ENCODE measurements around the gene MEDAG.

Gene MEDAG

GRCh38 chr13:30943881-30944280 lies 37.8 kb downstream of the MEDAG start:
- TF ChIP-seq CTCF (IDR thresholded peaks at IDR 0.05; ENCODE audit: control insufficient read depth, extremely low read depth, insufficient read depth) = no peak
- no peak for DNase-seq (ENCODE audit: low read depth)
- H3K4me3 ChIP-seq (ENCODE audit: low read depth, low read length) = no peak overlapping the region

- TF ChIP-seq CTCF (IDR thresholded peaks at IDR 0.05; ENCODE audit: control insufficient read depth, extremely low read depth, insufficient read depth) = no peak
- H3K4me3 ChIP-seq (ENCODE audit: low read depth, low read length) = no peak overlapping the region
- DNase-seq (ENCODE audit: low read depth) = no peak
Measured at GRCh38 chr13:30957258-30957943, 51.3 kb downstream of the MEDAG start.

- DNase-seq (ENCODE audit: low read depth) = no peak
- TF ChIP-seq CTCF (IDR thresholded peaks at IDR 0.05; ENCODE audit: control insufficient read depth, extremely low read depth, insufficient read depth) = no peak
- no peak overlapping the region for H3K4me3 ChIP-seq (ENCODE audit: low read depth, low read length)
Measured at GRCh38 chr13:30959678-30960077, 53.6 kb downstream of the MEDAG start.

GRCh38 chr13:30963791-30964190 lies 57.7 kb downstream of the MEDAG start:
- no peak for TF ChIP-seq CTCF (IDR thresholded peaks at IDR 0.05; ENCODE audit: control insufficient read depth, extremely low read depth, insufficient read depth)
- DNase-seq (ENCODE audit: low read depth) = no peak
- H3K4me3 ChIP-seq (ENCODE audit: low read depth, low read length) = no peak overlapping the region

GRCh38 chr13:30965380-30965779 lies 59.3 kb downstream of the MEDAG start:
- no peak for TF ChIP-seq CTCF (IDR thresholded peaks at IDR 0.05; ENCODE audit: control insufficient read depth, extremely low read depth, insufficient read depth)

GRCh38 chr13:30966101-30966500 lies 60.0 kb downstream of the MEDAG start:
- no peak overlapping the region for H3K4me3 ChIP-seq (ENCODE audit: low read depth, low read length)
- TF ChIP-seq CTCF (IDR thresholded peaks at IDR 0.05; ENCODE audit: control insufficient read depth, extremely low read depth, insufficient read depth) = no peak
- no peak for DNase-seq (ENCODE audit: low read depth)

More at GRCh38 chr13:30965380-30965779, 59.3 kb downstream of the MEDAG start:
- no peak for DNase-seq (ENCODE audit: low read depth)
- no peak overlapping the region for H3K4me3 ChIP-seq (ENCODE audit: low read depth, low read length)

- TF ChIP-seq CTCF (IDR thresholded peaks at IDR 0.05; ENCODE audit: control insufficient read depth, extremely low read depth, insufficient read depth) = no peak
- H3K4me3 ChIP-seq (ENCODE audit: low read depth, low read length) = no peak overlapping the region
- DNase-seq (ENCODE audit: low read depth) = no peak
Measured at GRCh38 chr13:30968846-30969245, 62.8 kb downstream of the MEDAG start.
